HepG2 (cell line): ENCODE measurements around the gene FBXW10.
"Not testable (repeated sequence)": the region's sequence is repeated elsewhere in the genome, so short reads cannot be mapped to it uniquely, and the experiment has no call there.

Source experiments
- CBX5 ChIP-seq: sonication (generic); formaldehyde crosslinking; IDR thresholded peaks from 2 replicates; pipeline ENCODE4 v1.4.0; 2020; ENCODE audit warnings: missing genetic modification reagents, borderline replicate concordance
- CTCF ChIP-seq: sonication (generic); formaldehyde crosslinking; IDR thresholded peaks from 2 replicates; pipeline ENCODE4 v1.5.0; 2020; ENCODE audit warnings: mild to moderate bottlenecking, missing genetic modification reagents, moderate library complexity
- EP300 ChIP-seq, 3 experiments: sonication (generic) in 1 of 3; formaldehyde crosslinking in 1 of 3; IDR thresholded peaks; 2 replicates each; pipeline versions ENCODE4 v1.5.1 to v1.6.1; 2011 to 2020; ENCODE audit warnings: low read depth in 2 of 3, low read length in 2 of 3, borderline replicate concordance in 1 of 3, improper control_type of control experiment in 1 of 3, mild to moderate bottlenecking in 1 of 3, missing genetic modification reagents in 1 of 3, moderate library complexity in 1 of 3
- EZH2 ChIP-seq: conservative IDR thresholded peaks from 2 replicates; pipeline ENCODE4 v1.6.1; 2012; ENCODE audit warnings: mild to moderate bottlenecking, low read depth, low read length, moderate library complexity
- GABPA ChIP-seq, 2 experiments: IDR thresholded peaks; 2 replicates each; pipeline ENCODE4 v1.6.1; 2011 to 2016; ENCODE audit warnings: low read depth in 2 of 2, low read length in 1 of 2, missing biosample characterization in 1 of 2, missing genetic modification characterization in 1 of 2
- NFYB ChIP-seq: sonication (generic); formaldehyde crosslinking; IDR thresholded peaks from 2 replicates; pipeline ENCODE4 v1.4.0; 2020; ENCODE audit warnings: missing genetic modification reagents
- PHF21A ChIP-seq: sonication (generic); formaldehyde crosslinking; IDR thresholded peaks from 2 replicates; pipeline ENCODE4 v1.5.0; 2020; ENCODE audit warnings: mild to moderate bottlenecking, missing genetic modification reagents
- POLR2AphosphoS5 ChIP-seq: IDR thresholded peaks from 2 replicates; pipeline ENCODE4 v1.6.1; 2012; ENCODE audit warnings: low read depth, low read length
- SRF ChIP-seq: IDR thresholded peaks from 2 replicates; pipeline ENCODE4 v1.6.1; 2011; ENCODE audit warnings: mild to moderate bottlenecking, low read depth, low read length, moderate library complexity
- THAP7 ChIP-seq: sonication (generic); formaldehyde crosslinking; IDR thresholded peaks from 2 replicates; pipeline ENCODE4 v1.8.1; 2023; ENCODE audit warnings: mild to moderate bottlenecking, missing genetic modification reagents
- YEATS2 ChIP-seq: sonication (generic); formaldehyde crosslinking; IDR thresholded peaks from 2 replicates; pipeline ENCODE4 v1.4.0; 2020; ENCODE audit warnings: missing genetic modification reagents, borderline replicate concordance
- ZNF10 ChIP-seq: sonication (generic); formaldehyde crosslinking; IDR thresholded peaks from 2 replicates; pipeline ENCODE4 v1.4.0; 2020; ENCODE audit warnings: mild to moderate bottlenecking, low read depth, missing genetic modification reagents, borderline replicate concordance
- ZNF780A ChIP-seq: sonication (generic); formaldehyde crosslinking; IDR thresholded peaks from 2 replicates; pipeline ENCODE4 v1.8.0; 2022; ENCODE audit warnings: mild to moderate bottlenecking, missing genetic modification reagents, moderate library complexity
- TF ChIP-seq, protein P1 (sequence below): sonication (generic); formaldehyde crosslinking; IDR thresholded peaks from 2 replicates; pipeline ENCODE4 v1.5.0; 2020; ENCODE audit warnings: missing genetic modification reagents

GRCh38 chr17:18780991-18781718 is 37.3 kb downstream of the FBXW10 start, which contains the start of gene TVP23B:
- not testable (repeated sequence) for TF ChIP-seq NFYB (CRISPR knock-in tag); ZNF780A (CRISPR knock-in tag); PHF21A; SRF; EP300 (IDR thresholded peaks at IDR 0.05; ENCODE audit: low read depth in 2 of 2, low read length in 2 of 2); EP300 (CRISPR knock-in tag; IDR thresholded peaks at IDR 0.05; ENCODE audit: borderline replicate concordance); ZNF10 (CRISPR knock-in tag); EZH2
- TF ChIP-seq GABPA (IDR thresholded peaks at IDR 0.05; ENCODE audit: low read depth, low read length), result peak; percentile 80
- TF ChIP-seq GABPA (CRISPR knock-in tag; IDR thresholded peaks at IDR 0.05; ENCODE audit: low read depth), result peak; percentile 93
- TF ChIP-seq CTCF (CRISPR knock-in tag), result peak; percentile 22; the same call in 1 of the 2 replicates
- 0 out of 2 replicates have a peak, but pooled peaks have one; percentile 35 for TF ChIP-seq THAP7 (CRISPR knock-in tag)
- TF ChIP-seq POLR2AphosphoS5, result peak; percentile 59
- TF ChIP-seq CBX5 (CRISPR knock-in tag), result peak; percentile 80; the same call in 1 of the 2 replicates
- TF ChIP-seq YEATS2 (CRISPR knock-in tag), result peak; percentile 83
- TF ChIP-seq, protein P1, sequence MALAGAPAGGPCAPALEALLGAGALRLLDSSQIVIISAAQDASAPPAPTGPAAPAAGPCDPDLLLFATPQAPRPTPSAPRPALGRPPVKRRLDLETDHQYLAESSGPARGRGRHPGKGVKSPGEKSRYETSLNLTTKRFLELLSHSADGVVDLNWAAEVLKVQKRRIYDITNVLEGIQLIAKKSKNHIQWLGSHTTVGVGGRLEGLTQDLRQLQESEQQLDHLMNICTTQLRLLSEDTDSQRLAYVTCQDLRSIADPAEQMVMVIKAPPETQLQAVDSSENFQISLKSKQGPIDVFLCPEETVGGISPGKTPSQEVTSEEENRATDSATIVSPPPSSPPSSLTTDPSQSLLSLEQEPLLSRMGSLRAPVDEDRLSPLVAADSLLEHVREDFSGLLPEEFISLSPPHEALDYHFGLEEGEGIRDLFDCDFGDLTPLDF (CRISPR knock-in tag), result not testable (repeated sequence)
